ENCODE results near the gene RTKN2. TPM values are rescaled to one million over a fixed set of nuclear protein-coding genes. Genes with fewer than 3 reads are reported as not detected.

RTKN2 gene
- total RNA-seq, 1 experiment from 2014 or later = 21.3 TPM

DNA sequence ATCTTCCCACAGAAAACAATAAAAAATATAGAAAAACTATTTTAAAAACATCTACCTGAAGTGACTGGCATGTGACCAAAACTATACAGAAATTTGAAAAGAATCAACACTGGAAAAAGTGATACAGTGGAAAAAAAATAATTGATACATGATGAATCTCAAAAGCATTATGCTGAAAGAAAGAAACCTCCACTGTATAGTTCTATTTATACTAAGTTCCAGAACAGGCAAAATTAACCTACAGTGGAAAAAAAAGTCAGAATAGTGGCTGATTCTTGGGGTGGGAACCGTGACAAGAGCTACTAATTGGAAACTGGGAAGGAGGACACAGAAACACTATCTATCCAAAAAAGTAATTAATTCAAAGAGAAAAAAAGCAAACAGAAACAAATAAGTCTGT lies 14.9 kb downstream of the RTKN2 start:
- Histone ChIP-seq H3K9me3 (ENCODE audit: control insufficient read depth, insufficient read depth, low read depth, low read length) (no peaks in the 10 kb centered on the region), H3K27me3 (ENCODE audit: control insufficient read depth, insufficient read depth, low read length) (no peaks in the 10 kb centered on the region), H3K4me1 (ENCODE audit: control insufficient read depth, insufficient read depth, low read length) (peaks cover 30% of the 10 kb centered on the region), H3K4me3 (ENCODE audit: low read depth in 2 of 2, low read length in 2 of 2) (no peak overlapping the region), H3K27ac (ENCODE audit: low read length) (peak overlapping the region; percentile 48; the same call in 1 of the 2 replicates), H3K36me3 (ENCODE audit: control insufficient read depth, insufficient read depth, low read length) (peaks cover 6% of the 10 kb centered on the region; the same call in 1 of the 2 replicates)
- BruUV-seq (replicated peaks) = no TSS peak
- ATAC-seq (no peak), DNase-seq (ENCODE audit: low read depth, low spot score) (no peak)
- ChIA-PET CTCF (no interaction called here), POLR2A (no interaction called here)
- intact Hi-C loops (cut with micrococcal nuclease; ENCODE audit: unreplicated experiment) = no loop called here
- in situ Hi-C loops (cut with HindIII; ENCODE audit: low pct_unique_long_range_greater_than_20kb, low sequenced_read_pairs) = loop anchor here (25.0 kb wide), 1 partner anchor 134 kb away; no protein-coding TSS in a partner anchor
- TF ChIP-seq, protein P1, sequence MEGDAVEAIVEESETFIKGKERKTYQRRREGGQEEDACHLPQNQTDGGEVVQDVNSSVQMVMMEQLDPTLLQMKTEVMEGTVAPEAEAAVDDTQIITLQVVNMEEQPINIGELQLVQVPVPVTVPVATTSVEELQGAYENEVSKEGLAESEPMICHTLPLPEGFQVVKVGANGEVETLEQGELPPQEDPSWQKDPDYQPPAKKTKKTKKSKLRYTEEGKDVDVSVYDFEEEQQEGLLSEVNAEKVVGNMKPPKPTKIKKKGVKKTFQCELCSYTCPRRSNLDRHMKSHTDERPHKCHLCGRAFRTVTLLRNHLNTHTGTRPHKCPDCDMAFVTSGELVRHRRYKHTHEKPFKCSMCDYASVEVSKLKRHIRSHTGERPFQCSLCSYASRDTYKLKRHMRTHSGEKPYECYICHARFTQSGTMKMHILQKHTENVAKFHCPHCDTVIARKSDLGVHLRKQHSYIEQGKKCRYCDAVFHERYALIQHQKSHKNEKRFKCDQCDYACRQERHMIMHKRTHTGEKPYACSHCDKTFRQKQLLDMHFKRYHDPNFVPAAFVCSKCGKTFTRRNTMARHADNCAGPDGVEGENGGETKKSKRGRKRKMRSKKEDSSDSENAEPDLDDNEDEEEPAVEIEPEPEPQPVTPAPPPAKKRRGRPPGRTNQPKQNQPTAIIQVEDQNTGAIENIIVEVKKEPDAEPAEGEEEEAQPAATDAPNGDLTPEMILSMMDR (IDR thresholded peaks at IDR 0.05) = no peak
- TF ChIP-seq POLR2AphosphoS5 (IDR thresholded peaks at IDR 0.05; ENCODE audit: low read depth, low read length) (no peak), TCF7L2 (IDR thresholded peaks at IDR 0.05; ENCODE audit: low read depth, low read length) (no peak), SIN3A (IDR thresholded peaks at IDR 0.05; ENCODE audit: borderline replicate concordance, insufficient read depth, low read depth, low read length) (no peak)
- TF ChIP-seq, protein P2, sequence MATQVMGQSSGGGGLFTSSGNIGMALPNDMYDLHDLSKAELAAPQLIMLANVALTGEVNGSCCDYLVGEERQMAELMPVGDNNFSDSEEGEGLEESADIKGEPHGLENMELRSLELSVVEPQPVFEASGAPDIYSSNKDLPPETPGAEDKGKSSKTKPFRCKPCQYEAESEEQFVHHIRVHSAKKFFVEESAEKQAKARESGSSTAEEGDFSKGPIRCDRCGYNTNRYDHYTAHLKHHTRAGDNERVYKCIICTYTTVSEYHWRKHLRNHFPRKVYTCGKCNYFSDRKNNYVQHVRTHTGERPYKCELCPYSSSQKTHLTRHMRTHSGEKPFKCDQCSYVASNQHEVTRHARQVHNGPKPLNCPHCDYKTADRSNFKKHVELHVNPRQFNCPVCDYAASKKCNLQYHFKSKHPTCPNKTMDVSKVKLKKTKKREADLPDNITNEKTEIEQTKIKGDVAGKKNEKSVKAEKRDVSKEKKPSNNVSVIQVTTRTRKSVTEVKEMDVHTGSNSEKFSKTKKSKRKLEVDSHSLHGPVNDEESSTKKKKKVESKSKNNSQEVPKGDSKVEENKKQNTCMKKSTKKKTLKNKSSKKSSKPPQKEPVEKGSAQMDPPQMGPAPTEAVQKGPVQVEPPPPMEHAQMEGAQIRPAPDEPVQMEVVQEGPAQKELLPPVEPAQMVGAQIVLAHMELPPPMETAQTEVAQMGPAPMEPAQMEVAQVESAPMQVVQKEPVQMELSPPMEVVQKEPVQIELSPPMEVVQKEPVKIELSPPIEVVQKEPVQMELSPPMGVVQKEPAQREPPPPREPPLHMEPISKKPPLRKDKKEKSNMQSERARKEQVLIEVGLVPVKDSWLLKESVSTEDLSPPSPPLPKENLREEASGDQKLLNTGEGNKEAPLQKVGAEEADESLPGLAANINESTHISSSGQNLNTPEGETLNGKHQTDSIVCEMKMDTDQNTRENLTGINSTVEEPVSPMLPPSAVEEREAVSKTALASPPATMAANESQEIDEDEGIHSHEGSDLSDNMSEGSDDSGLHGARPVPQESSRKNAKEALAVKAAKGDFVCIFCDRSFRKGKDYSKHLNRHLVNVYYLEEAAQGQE (IDR thresholded peaks at IDR 0.05; ENCODE audit: insufficient read depth in 1 of 2, low read depth in 2 of 2, low read length in 1 of 2) = no peak

DNA sequence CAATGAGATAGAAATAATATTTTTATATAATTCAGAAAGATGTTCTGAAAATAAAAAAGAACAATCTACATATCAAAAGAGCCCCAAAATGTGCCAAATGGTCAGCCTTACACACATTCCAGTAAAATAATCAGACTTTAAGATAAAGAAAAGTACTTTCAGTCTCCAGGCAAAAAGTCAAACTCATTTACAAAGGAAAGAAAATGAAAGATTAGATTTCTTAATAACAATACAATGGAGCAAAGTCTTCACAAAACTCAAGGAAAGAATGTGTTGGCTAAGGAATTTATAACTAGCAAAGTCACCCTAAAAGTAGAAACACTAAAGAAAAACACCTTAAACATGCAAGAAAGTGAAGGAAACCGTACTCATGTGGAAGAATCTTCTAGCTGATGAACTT lies 16.6 kb downstream of the RTKN2 start:
- peak overlapping the region; percentile 83; the same call in 1 of the 2 replicates for H3K27ac ChIP-seq (ENCODE audit: low read length)
- in situ Hi-C loops (cut with HindIII; ENCODE audit: low pct_unique_long_range_greater_than_20kb, low sequenced_read_pairs) = loop anchor here (25.0 kb wide), 1 partner anchor 135 kb away; no protein-coding TSS in a partner anchor
- ATAC-seq = no peak
- peaks cover 43% of the 10 kb centered on the region for H3K4me1 ChIP-seq (ENCODE audit: control insufficient read depth, insufficient read depth, low read length)
- intact Hi-C loops (cut with micrococcal nuclease; ENCODE audit: unreplicated experiment) = no loop called here
- ChIA-PET CTCF (no interaction called here), POLR2A (no interaction called here)
- H3K36me3 ChIP-seq (ENCODE audit: control insufficient read depth, insufficient read depth, low read length) = no peaks in the 10 kb centered on the region; the same call in 1 of the 2 replicates
- TF ChIP-seq, protein P1 (IDR thresholded peaks at IDR 0.05) = no peak
- TF ChIP-seq TCF7L2 (IDR thresholded peaks at IDR 0.05; ENCODE audit: low read depth, low read length) (no peak), POLR2AphosphoS5 (IDR thresholded peaks at IDR 0.05; ENCODE audit: low read depth, low read length) (no peak), SIN3A (IDR thresholded peaks at IDR 0.05; ENCODE audit: borderline replicate concordance, insufficient read depth, low read depth, low read length) (no peak)
- TF ChIP-seq, protein P2 (IDR thresholded peaks at IDR 0.05; ENCODE audit: insufficient read depth in 1 of 2, low read depth in 2 of 2, low read length in 1 of 2) = no peak
- no peaks in the 10 kb centered on the region for H3K27me3 ChIP-seq (ENCODE audit: control insufficient read depth, insufficient read depth, low read length)
- no peaks in the 10 kb centered on the region for H3K9me3 ChIP-seq (ENCODE audit: control insufficient read depth, insufficient read depth, low read depth, low read length)
- no TSS peak for BruUV-seq (replicated peaks)
- DNase-seq (ENCODE audit: low read depth, low spot score) = no peak
- no peak overlapping the region for H3K4me3 ChIP-seq (ENCODE audit: low read depth in 2 of 2, low read length in 2 of 2)

Measured in Panc1 (cell line).